H9 (cell line): Measurements from ENCODE around the gene IDH3B. TPM values are rescaled to one million over a fixed set of nuclear protein-coding genes. Genes with fewer than 3 reads are reported as not detected.

ENCODE experiments used
- DNase-seq: peaks from one replicate; pipeline ENCODE4 v3.0.0-alpha.2; 2017
- H2AFZ ChIP-seq: one replicate; pipeline ENCODE4 v1.6.1; 2013; ENCODE audit warnings: mild to moderate bottlenecking, low read length, control low read depth, moderate library complexity
- H2AK5ac ChIP-seq: 2 replicates; pipeline ENCODE4 v1.6.1; 2013; ENCODE audit warnings: low read length, control low read depth, mixed read lengths; ENCODE audit not compliant: insufficient read length
- H2BK120ac ChIP-seq: one replicate; pipeline ENCODE4 v1.6.1; 2013; ENCODE audit warnings: low read depth, mild to moderate bottlenecking, low read length, control low read depth, inconsistent platforms; ENCODE audit not compliant: poor library complexity, severe bottlenecking
- H2BK12ac ChIP-seq: 2 replicates; pipeline ENCODE4 v1.6.1; 2013; ENCODE audit warnings: low read length, control low read depth, mixed read lengths, low read depth; ENCODE audit not compliant: insufficient read length
- H2BK15ac ChIP-seq: 2 replicates; pipeline ENCODE4 v1.6.1; 2013; ENCODE audit warnings: low read depth, low read length, control low read depth
- H2BK20ac ChIP-seq: one replicate; pipeline ENCODE4 v1.6.1; 2013; ENCODE audit warnings: low read depth, mild to moderate bottlenecking, low read length, control low read depth, inconsistent platforms; ENCODE audit not compliant: poor library complexity, severe bottlenecking
- H2BK5ac ChIP-seq: 2 replicates; pipeline ENCODE4 v1.6.1; 2013; ENCODE audit warnings: low read length, control low read depth, mixed read lengths; ENCODE audit not compliant: insufficient read length
- H3K14ac ChIP-seq: 2 replicates; pipeline ENCODE4 v1.6.1; 2013; ENCODE audit warnings: low read length, control low read depth; ENCODE audit not compliant: insufficient read depth
- H3K18ac ChIP-seq: 2 replicates; pipeline ENCODE4 v1.6.1; 2013; ENCODE audit warnings: low read depth, mild to moderate bottlenecking, mixed read lengths, low read length, control low read depth; ENCODE audit not compliant: insufficient read length
- H3K23ac ChIP-seq: 2 replicates; pipeline ENCODE4 v1.6.1; 2013; ENCODE audit warnings: low read length, control low read depth, mixed read lengths, low read depth; ENCODE audit not compliant: insufficient read length
- H3K23me2 ChIP-seq: 2 replicates; pipeline ENCODE4 v1.6.1; 2013; ENCODE audit warnings: low read depth, mild to moderate bottlenecking, mixed read lengths, low read length, control low read depth; ENCODE audit not compliant: insufficient read length, poor library complexity, severe bottlenecking
- H3K27ac ChIP-seq: 2 replicates; pipeline ENCODE4 v1.5.1; 2013; ENCODE audit warnings: low read length, control low read depth, mixed read lengths, low read depth; ENCODE audit not compliant: insufficient read length
- H3K27me3 ChIP-seq: 2 replicates; pipeline ENCODE4 v1.6.1; 2013; ENCODE audit warnings: low read length, control low read depth, inconsistent platforms; ENCODE audit not compliant: insufficient read depth
- H3K4ac ChIP-seq: 2 replicates; pipeline ENCODE4 v1.6.1; 2013; ENCODE audit warnings: low read depth, mild to moderate bottlenecking, control low read depth, inconsistent platforms, low read length, moderate library complexity
- H3K4me1 ChIP-seq: 2 replicates; pipeline ENCODE4 v1.6.1; 2013; ENCODE audit warnings: low read length, control low read depth, inconsistent platforms; ENCODE audit not compliant: insufficient read depth
- H3K4me2 ChIP-seq: 2 replicates; pipeline ENCODE4 v1.6.1; 2013; ENCODE audit warnings: low read length, control low read depth, mixed read lengths; ENCODE audit not compliant: insufficient read length, insufficient read depth
- H3K56ac ChIP-seq: 2 replicates; pipeline ENCODE4 v1.6.1; 2013; ENCODE audit warnings: low read depth, mild to moderate bottlenecking, mixed read lengths, low read length, control low read depth; ENCODE audit not compliant: insufficient read length
- H3K79me1 ChIP-seq: 2 replicates; pipeline ENCODE4 v1.6.1; 2013; ENCODE audit warnings: low read depth, mild to moderate bottlenecking, moderate library complexity, low read length, control low read depth, inconsistent platforms; ENCODE audit not compliant: insufficient read depth, poor library complexity, severe bottlenecking
- H3K79me2 ChIP-seq: 2 replicates; pipeline ENCODE4 v1.6.1; 2013; ENCODE audit warnings: low read length, control low read depth, inconsistent platforms; ENCODE audit not compliant: insufficient read depth
- H3K9ac ChIP-seq: 2 replicates; pipeline ENCODE4 v1.6.1; 2013; ENCODE audit warnings: low read length, control low read depth, mixed read lengths; ENCODE audit not compliant: insufficient read length; ENCODE audit errors: extremely low read depth
- H3K9me3 ChIP-seq: one replicate; pipeline ENCODE4 v1.6.1; 2013; ENCODE audit warnings: low read depth, low read length, inconsistent platforms; ENCODE audit not compliant: control insufficient read depth
- H3T11ph ChIP-seq: one replicate; pipeline ENCODE4 v1.6.1; 2013; ENCODE audit warnings: mild to moderate bottlenecking, low read length, control low read depth, inconsistent platforms
- H4K20me1 ChIP-seq: one replicate; pipeline ENCODE4 v1.6.1; 2013; ENCODE audit not compliant: control insufficient read depth, insufficient read length, insufficient read depth
- H4K5ac ChIP-seq: 2 replicates; pipeline ENCODE4 v1.6.1; 2013; ENCODE audit warnings: low read depth, mild to moderate bottlenecking, mixed read lengths, low read length, control low read depth; ENCODE audit not compliant: insufficient read length
- H4K8ac ChIP-seq: replicated peaks from 2 replicates; pipeline ENCODE4 v1.6.1; 2013; ENCODE audit warnings: low read length, control low read depth, mixed read lengths, low read depth; ENCODE audit not compliant: insufficient read length
- H4K91ac ChIP-seq: 2 replicates; pipeline ENCODE4 v1.6.1; 2013; ENCODE audit warnings: low read depth, mild to moderate bottlenecking, moderate library complexity, mixed read lengths, low read length, control low read depth; ENCODE audit not compliant: insufficient read length
- H3K27ac Mint-ChIP-seq, 3 experiments: 2 replicates in 2 of 3; 3 replicates in 1 of 3; pipeline ENCODE4 v1.8.0; 2020 to 2021; ENCODE audit warnings: mixed read lengths in 3 of 3, mild to moderate bottlenecking in 1 of 3, moderate library complexity in 1 of 3
- H3K27me3 Mint-ChIP-seq: 2 replicates; pipeline ENCODE4 v1.8.0; 2021; ENCODE audit warnings: low read depth, mild to moderate bottlenecking, moderate library complexity, mixed read lengths
- H3K36me3 Mint-ChIP-seq, 3 experiments: 2 replicates in 2 of 3; 3 replicates in 1 of 3; pipeline ENCODE4 v1.8.0; 2020 to 2021; ENCODE audit warnings: low read depth in 3 of 3, mixed read lengths in 3 of 3; ENCODE audit not compliant: insufficient read depth in 1 of 3
- H3K4me1 Mint-ChIP-seq, 2 experiments: 2 replicates each; pipeline ENCODE4 v1.8.0; 2020; ENCODE audit warnings: mixed read lengths in 2 of 2
- H3K4me3 Mint-ChIP-seq, 2 experiments: 2 replicates in 1 of 2; 3 replicates in 1 of 2; pipeline ENCODE4 v1.8.0; 2020 to 2021; ENCODE audit warnings: mild to moderate bottlenecking in 2 of 2, mixed read lengths in 2 of 2, moderate library complexity in 1 of 2
- H3K9me3 Mint-ChIP-seq, 2 experiments: 2 replicates in 1 of 2; 3 replicates in 1 of 2; pipeline ENCODE4 v1.8.0; 2020; ENCODE audit warnings: mild to moderate bottlenecking in 2 of 2, mixed read lengths in 2 of 2, moderate library complexity in 1 of 2
- WGBS: extraction: QIAGEN DNeasy Blood & Tissue Kit; methylation state at CpG from one replicate; pipeline ENCODE4 v1.1.7; 2013; ENCODE audit warnings: missing lambda C conversion rate, low lambda C conversion rate, mixed read lengths; ENCODE audit not compliant: insufficient read length; ENCODE audit errors: extremely low coverage; 5-methylcytosine and 5-hydroxymethylcytosine counted together
- total RNA-seq: library from RNA; stranded (reverse); gene quantifications from 2 replicates; pipeline ENCODE4 v1.2.1, GENCODE V29; 2021
- TF ChIP-seq, protein P1 (sequence below): fragments of 200-600 bp; sonication (generic); conservative IDR thresholded peaks from 3 replicates; pipeline ENCODE4 v1.8.0; 2021; ENCODE audit warnings: antibody characterized with exemption, mild to moderate bottlenecking

The IDH3B gene
- total RNA-seq, 1 experiment from 2014 or later, result 114 TPM

DNA sequence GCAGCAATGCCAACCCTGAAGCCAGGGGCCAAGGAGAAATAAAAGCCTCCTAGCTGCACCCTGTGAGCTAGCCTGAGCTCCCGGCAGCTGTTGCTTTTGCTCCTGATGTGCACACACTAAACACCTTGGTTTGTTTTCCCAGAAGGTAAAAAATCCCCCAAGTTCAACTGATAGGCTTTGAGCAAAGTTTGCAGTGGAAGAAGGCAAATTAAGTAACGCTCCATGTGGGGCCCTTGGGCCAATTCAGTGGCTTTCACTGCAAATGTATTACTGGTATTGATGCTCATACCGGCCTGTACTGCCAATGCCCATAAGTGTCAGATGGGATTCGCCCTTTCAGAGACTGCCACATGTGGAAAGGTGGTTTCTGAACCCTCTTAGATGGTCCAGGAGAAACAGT lies 9.4 kb upstream of the IDH3B start:
- H2BK20ac ChIP-seq, result no peak overlapping the region
- TF ChIP-seq, protein P1, sequence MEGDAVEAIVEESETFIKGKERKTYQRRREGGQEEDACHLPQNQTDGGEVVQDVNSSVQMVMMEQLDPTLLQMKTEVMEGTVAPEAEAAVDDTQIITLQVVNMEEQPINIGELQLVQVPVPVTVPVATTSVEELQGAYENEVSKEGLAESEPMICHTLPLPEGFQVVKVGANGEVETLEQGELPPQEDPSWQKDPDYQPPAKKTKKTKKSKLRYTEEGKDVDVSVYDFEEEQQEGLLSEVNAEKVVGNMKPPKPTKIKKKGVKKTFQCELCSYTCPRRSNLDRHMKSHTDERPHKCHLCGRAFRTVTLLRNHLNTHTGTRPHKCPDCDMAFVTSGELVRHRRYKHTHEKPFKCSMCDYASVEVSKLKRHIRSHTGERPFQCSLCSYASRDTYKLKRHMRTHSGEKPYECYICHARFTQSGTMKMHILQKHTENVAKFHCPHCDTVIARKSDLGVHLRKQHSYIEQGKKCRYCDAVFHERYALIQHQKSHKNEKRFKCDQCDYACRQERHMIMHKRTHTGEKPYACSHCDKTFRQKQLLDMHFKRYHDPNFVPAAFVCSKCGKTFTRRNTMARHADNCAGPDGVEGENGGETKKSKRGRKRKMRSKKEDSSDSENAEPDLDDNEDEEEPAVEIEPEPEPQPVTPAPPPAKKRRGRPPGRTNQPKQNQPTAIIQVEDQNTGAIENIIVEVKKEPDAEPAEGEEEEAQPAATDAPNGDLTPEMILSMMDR, result no peak
- H3K27me3 Mint-ChIP-seq, result peaks cover 54% of the 10 kb centered on the region
- H3K14ac ChIP-seq, result no peak overlapping the region
- H3K79me2 ChIP-seq, result no peaks in the 10 kb centered on the region
- no peaks in the 10 kb centered on the region for H3K23me2 ChIP-seq
- no peaks in the 10 kb centered on the region for H4K20me1 ChIP-seq
- no peak overlapping the region for H3T11ph ChIP-seq
- no peaks in the 10 kb centered on the region for H3K27me3 ChIP-seq
- H2BK120ac ChIP-seq, result no peak overlapping the region
- H3K4me2 ChIP-seq, result no peak overlapping the region
- H3K9ac ChIP-seq, result no peak overlapping the region
- no peak overlapping the region for H4K5ac ChIP-seq
- no peaks in the 10 kb centered on the region for H3K9me3 Mint-ChIP-seq
- no peak overlapping the region for H3K23ac ChIP-seq
- no peak overlapping the region for H3K4me3 Mint-ChIP-seq
- no peak overlapping the region for H2BK12ac ChIP-seq
- H2BK5ac ChIP-seq, result no peak overlapping the region
- no peak overlapping the region for H3K27ac ChIP-seq
- no peak overlapping the region for H4K8ac ChIP-seq
- H3K18ac ChIP-seq, result no peak overlapping the region
- H4K91ac ChIP-seq, result no peak overlapping the region
- no peak overlapping the region for H2AK5ac ChIP-seq
- H2AFZ ChIP-seq, result no peak overlapping the region
- H3K79me1 ChIP-seq, result no peaks in the 10 kb centered on the region
- no peak for DNase-seq
- H3K4ac ChIP-seq, result no peak overlapping the region
- no peaks in the 10 kb centered on the region for H3K9me3 ChIP-seq
- WGBS, result no CpG with 5 or more reads among the region's 4 CpGs
- no peaks in the 10 kb centered on the region for H3K4me1 ChIP-seq
- H3K36me3 Mint-ChIP-seq, result no peaks in the 10 kb centered on the region
- H2BK15ac ChIP-seq, result no peak overlapping the region
- peaks cover 0 to 4% of the 10 kb centered on the region in 2 experiments; a peak in 2 of 4 replicates for H3K4me1 Mint-ChIP-seq
- H3K27ac Mint-ChIP-seq, result no peak overlapping the region
- no peak overlapping the region for H3K56ac ChIP-seq
